CD4-positive, CD25-positive, alpha-beta regulatory T cell (primary cell): ENCODE data around the gene TMC1. TPM values are rescaled to one million over a fixed set of nuclear protein-coding genes. Genes with fewer than 3 reads are reported as not detected.

Experiments
- ATAC-seq, 2 donors: fragments of 150-1000 bp; cut with Tn5 transposase; one replicate each; pipeline ENCODE4 v1.10.0; 2021; ENCODE audit warnings: low read depth in 2 of 2, moderate number of reproducible peaks in 2 of 2, moderate library complexity in 1 of 2
- DNase-seq, 3 donors: peaks; one replicate each; pipeline versions ENCODE4 v3.0.0 to v3.0.0-alpha.2; 2012 to 2022; ENCODE audit warnings: mixed read lengths in 1 of 3
- H3K27ac ChIP-seq: one replicate; pipeline ENCODE4 v1.7.0; 2013; ENCODE audit warnings: mild to moderate bottlenecking, low read length; ENCODE audit not compliant: insufficient read depth, poor library complexity, severe bottlenecking
- H3K27me3 ChIP-seq: one replicate; pipeline ENCODE4 v1.7.0; 2013; ENCODE audit warnings: low read length; ENCODE audit not compliant: control insufficient read depth, insufficient read depth
- H3K36me3 ChIP-seq: one replicate; pipeline ENCODE4 v1.7.0; 2013; ENCODE audit warnings: mild to moderate bottlenecking, low read length, moderate library complexity; ENCODE audit not compliant: control insufficient read depth, insufficient read depth
- H3K4me1 ChIP-seq: 2 replicates; pipeline ENCODE4 v1.7.0; 2013; ENCODE audit warnings: mild to moderate bottlenecking, low read length; ENCODE audit not compliant: insufficient read depth, control insufficient read depth, poor library complexity, severe bottlenecking
- H3K4me3 ChIP-seq: one replicate; pipeline ENCODE4 v1.7.0; 2013; ENCODE audit warnings: low read depth, mild to moderate bottlenecking, low read length, moderate library complexity
- H3K9me3 ChIP-seq, 2 experiments: 1 replicate in 1 of 2; 2 replicates in 1 of 2; pipeline ENCODE4 v1.7.0; 2013; ENCODE audit warnings: low read length in 2 of 2, mild to moderate bottlenecking in 1 of 2, moderate library complexity in 1 of 2; ENCODE audit not compliant: control insufficient read depth in 2 of 2
- H3K27ac Mint-ChIP-seq, 3 donors: one replicate each; pipeline ENCODE4 v1.8.0; 2020 to 2022; ENCODE audit warnings: mild to moderate bottlenecking in 3 of 3, mixed read lengths in 3 of 3, moderate library complexity in 2 of 3
- H3K27me3 Mint-ChIP-seq: one replicate; pipeline ENCODE4 v1.8.0; 2022; ENCODE audit warnings: mild to moderate bottlenecking, mixed read lengths
- H3K36me3 Mint-ChIP-seq: one replicate; pipeline ENCODE4 v1.8.0; 2020; ENCODE audit warnings: mixed read lengths
- H3K4me1 Mint-ChIP-seq, 4 donors: one replicate each; pipeline ENCODE4 v1.8.0; 2020 to 2022; ENCODE audit warnings: mixed read lengths in 4 of 4, mild to moderate bottlenecking in 1 of 4
- H3K4me3 Mint-ChIP-seq, 4 donors: one replicate each; pipeline ENCODE4 v1.8.0; 2020 to 2022; ENCODE audit warnings: mild to moderate bottlenecking in 4 of 4, mixed read lengths in 4 of 4, moderate library complexity in 3 of 4
- H3K9me3 Mint-ChIP-seq, 7 donors: one replicate each; pipeline ENCODE4 v1.8.0; 2020 to 2022; ENCODE audit warnings: mixed read lengths in 7 of 7, mild to moderate bottlenecking in 3 of 7, moderate library complexity in 2 of 7
- polyA plus RNA-seq, 4 donors: library from polyadenylated mRNA; unstranded; fragments of 300-500 nt; fragmentation: Illumina TruSeq; gene quantifications; one replicate each; pipeline ENCODE4 v1.2.3, GENCODE V29; 2021
- total RNA-seq: library from RNA; stranded (reverse); gene quantifications from one replicate; pipeline ENCODE4 v1.2.3, GENCODE V29; 2022

Gene TMC1
- total and polyA plus RNA-seq, 5 donors from 2014 or later = not detected

GRCh38 chr9:72589667-72590521 lies 68.5 kb downstream of the TMC1 start:
- Histone ChIP-seq H3K4me3 (no peak overlapping the region), H3K4me1 (no peaks in the 10 kb centered on the region), H3K27me3 (no peaks in the 10 kb centered on the region), H3K27ac (no peak overlapping the region), H3K36me3 (no peaks in the 10 kb centered on the region), H3K9me3 (no peaks in the 10 kb centered on the region)
- Mint-ChIP-seq H3K4me1 (peaks cover 6 to 26% (median 11%) of the 10 kb centered on the region in 4 donors), H3K36me3 (no peaks in the 10 kb centered on the region), H3K27ac (peak overlapping the region in 1 of 3 donors; percentile 6), H3K27me3 (no peaks in the 10 kb centered on the region), H3K4me3 (no peak overlapping the region), H3K9me3 (peaks cover 0 to 1% (median 0%) of the 10 kb centered on the region in 7 donors)
- ATAC-seq (no peak), DNase-seq (peak in 1 of 3 donors; percentile 57)

GRCh38 chr9:72590824-72591223 lies 69.4 kb downstream of the TMC1 start:
- no peaks in the 10 kb centered on the region for H3K36me3 Mint-ChIP-seq
- H3K27ac Mint-ChIP-seq = no peak overlapping the region
- H3K9me3 Mint-ChIP-seq = no peaks in the 10 kb centered on the region
- DNase-seq (no peak), ATAC-seq (no peak)
- no peaks in the 10 kb centered on the region for H3K36me3 ChIP-seq
- peaks cover 6 to 19% (median 11%) of the 10 kb centered on the region in 4 donors for H3K4me1 Mint-ChIP-seq
- no peaks in the 10 kb centered on the region for H3K4me1 ChIP-seq
- no peaks in the 10 kb centered on the region for H3K27me3 Mint-ChIP-seq
- no peak overlapping the region for H3K4me3 Mint-ChIP-seq
- no peak overlapping the region for H3K4me3 ChIP-seq
- no peaks in the 10 kb centered on the region for H3K9me3 ChIP-seq
- H3K27ac ChIP-seq = no peak overlapping the region
- H3K27me3 ChIP-seq = no peaks in the 10 kb centered on the region

- Histone ChIP-seq H3K4me1 (no peaks in the 10 kb centered on the region), H3K27me3 (no peaks in the 10 kb centered on the region), H3K36me3 (no peaks in the 10 kb centered on the region), H3K4me3 (no peak overlapping the region), H3K9me3 (no peaks in the 10 kb centered on the region), H3K27ac (no peak overlapping the region)
- Mint-ChIP-seq H3K36me3 (no peaks in the 10 kb centered on the region), H3K9me3 (no peaks in the 10 kb centered on the region), H3K27me3 (no peaks in the 10 kb centered on the region), H3K4me1 (peaks cover 0 to 10% (median 4%) of the 10 kb centered on the region in 4 donors), H3K4me3 (no peak overlapping the region), H3K27ac (no peak overlapping the region)
- DNase-seq (peak; percentile 5 to 73 (median 52)), ATAC-seq (peak; percentile 69 to 73)
Observed at GRCh38 chr9:72592502-72593403, 71.3 kb downstream of the TMC1 start.

- Histone ChIP-seq H3K4me3 (no peak overlapping the region), H3K4me1 (no peaks in the 10 kb centered on the region), H3K27me3 (no peaks in the 10 kb centered on the region), H3K9me3 (no peaks in the 10 kb centered on the region), H3K27ac (no peak overlapping the region), H3K36me3 (no peaks in the 10 kb centered on the region)
- ATAC-seq = no peak
- DNase-seq = no peak
- Mint-ChIP-seq H3K36me3 (no peaks in the 10 kb centered on the region), H3K4me1 (peaks cover 0 to 11% (median 4%) of the 10 kb centered on the region in 4 donors), H3K27ac (no peak overlapping the region), H3K9me3 (no peaks in the 10 kb centered on the region), H3K27me3 (no peaks in the 10 kb centered on the region), H3K4me3 (no peak overlapping the region)
Observed at GRCh38 chr9:72596451-72597180, 75.2 kb downstream of the TMC1 start.

- Mint-ChIP-seq H3K27me3 (no peaks in the 10 kb centered on the region), H3K27ac (no peak overlapping the region), H3K9me3 (no peaks in the 10 kb centered on the region), H3K4me3 (no peak overlapping the region), H3K4me1 (peaks cover 0 to 11% (median 4%) of the 10 kb centered on the region in 4 donors), H3K36me3 (no peaks in the 10 kb centered on the region)
- no peaks in the 10 kb centered on the region for H3K9me3 ChIP-seq
- H3K4me1 ChIP-seq = no peaks in the 10 kb centered on the region
- DNase-seq (no peak), ATAC-seq (no peak)
- no peak overlapping the region for H3K4me3 ChIP-seq
- no peaks in the 10 kb centered on the region for H3K36me3 ChIP-seq
- H3K27me3 ChIP-seq = no peaks in the 10 kb centered on the region
- H3K27ac ChIP-seq = no peak overlapping the region
Observed at GRCh38 chr9:72597181-72597517, 75.7 kb downstream of the TMC1 start.

GRCh38 chr9:72597601-72598000 lies 76.2 kb downstream of the TMC1 start:
- Mint-ChIP-seq H3K27me3 (no peaks in the 10 kb centered on the region), H3K9me3 (no peaks in the 10 kb centered on the region), H3K4me1 (peaks cover 0 to 9% (median 2%) of the 10 kb centered on the region in 4 donors), H3K27ac (no peak overlapping the region), H3K4me3 (no peak overlapping the region), H3K36me3 (no peaks in the 10 kb centered on the region)
- H3K4me3 ChIP-seq = no peak overlapping the region
- DNase-seq (no peak), ATAC-seq (no peak)
- no peaks in the 10 kb centered on the region for H3K9me3 ChIP-seq
- H3K27me3 ChIP-seq = no peaks in the 10 kb centered on the region
- H3K27ac ChIP-seq = no peak overlapping the region
- no peaks in the 10 kb centered on the region for H3K36me3 ChIP-seq
- no peaks in the 10 kb centered on the region for H3K4me1 ChIP-seq

- Mint-ChIP-seq H3K27me3 (no peaks in the 10 kb centered on the region), H3K4me3 (no peak overlapping the region), H3K9me3 (no peaks in the 10 kb centered on the region), H3K4me1 (peaks cover 0 to 4% (median 0%) of the 10 kb centered on the region in 4 donors), H3K36me3 (no peaks in the 10 kb centered on the region), H3K27ac (no peak overlapping the region)
- H3K27me3 ChIP-seq = no peaks in the 10 kb centered on the region
- no peaks in the 10 kb centered on the region for H3K36me3 ChIP-seq
- H3K27ac ChIP-seq = no peak overlapping the region
- ATAC-seq (no peak), DNase-seq (no peak)
- H3K4me1 ChIP-seq = no peaks in the 10 kb centered on the region
- H3K9me3 ChIP-seq = no peaks in the 10 kb centered on the region
- no peak overlapping the region for H3K4me3 ChIP-seq
Observed at GRCh38 chr9:72598639-72599038, 77.2 kb downstream of the TMC1 start.
